Thyroid gland (tissue), 4 donors: Measurements from ENCODE around the gene TMPRSS4. TPM values are rescaled to one million over a fixed set of nuclear protein-coding genes. Genes with fewer than 3 reads are reported as not detected.

Experiments used
- DNase-seq, 2 donors: peaks; one replicate each; pipeline ENCODE4 v3.0.0-alpha.2; 2019
- H3K27ac ChIP-seq, 3 donors: fragments of 200-600 bp; sonication (generic); 1 replicate in 2 of 3; 2 replicates in 1 of 3; pipeline ENCODE4 v1.5.1; 2016 to 2019; ENCODE audit warnings: mild to moderate bottlenecking in 1 of 3, moderate library complexity in 1 of 3
- H3K27me3 ChIP-seq: fragments of 200-600 bp; sonication (generic); one replicate; pipeline ENCODE4 v1.5.1; 2019
- H3K36me3 ChIP-seq, 2 donors: fragments of 200-600 bp; sonication (generic); one replicate each; pipeline ENCODE4 v1.5.1; 2016 to 2019
- H3K4me1 ChIP-seq, 2 donors: fragments of 200-600 bp; sonication (generic); one replicate each; pipeline ENCODE4 v1.5.1; 2017 to 2019
- H3K4me3 ChIP-seq, 3 donors: fragments of 200-600 bp; sonication (generic); replicated peaks in 1 of 3; 1 replicate in 2 of 3; 2 replicates in 1 of 3; pipeline ENCODE4 v1.5.1; 2016; ENCODE audit warnings: mild to moderate bottlenecking in 1 of 3
- H3K9me3 ChIP-seq: fragments of 200-600 bp; sonication (generic); one replicate; pipeline ENCODE4 v1.5.1; 2017
- POLR2A ChIP-seq, 2 donors: fragments of 450-650 bp; IDR thresholded peaks; one replicate each; pipeline ENCODE4 v1.6.1; 2017; ENCODE audit warnings: antibody characterized with exemption in 2 of 2, mild to moderate bottlenecking in 2 of 2, moderate library complexity in 1 of 2
- WGBS, 2 donors: methylation state at CpG; one replicate each; pipeline ENCODE4 v1.1.5; 2017; 5-methylcytosine and 5-hydroxymethylcytosine counted together
- intact Hi-C: fragments of 100-400 bp; cut with DNase I; formaldehyde crosslinking; loops from one replicate; pipeline ENCODE4 v1.15.1; 2023
- total RNA-seq, 4 donors: library from RNA; depleted of rRNA; stranded (reverse); fragments of >200 nt; gene quantifications; one replicate each; pipeline ENCODE4 v1.2.3, GENCODE V29; 2016
- TF ChIP-seq, protein P1 (sequence below), 6 experiments: fragments of 200-600 bp in 3 of 6; fragments of 450-650 bp in 3 of 6; sonication (generic) in 3 of 6; IDR thresholded peaks; one replicate each; pipeline ENCODE4 v1.5.1; 2016 to 2019; ENCODE audit warnings: antibody characterized with exemption in 6 of 6, mild to moderate bottlenecking in 2 of 6, inconsistent platforms in 1 of 6, moderate library complexity in 1 of 6

The TMPRSS4 gene
- total RNA-seq, 4 donors from 2014 or later, result 0.83 to 1.5 (median 1.1) TPM; not detected in 1

GRCh38 chr11:118105657-118106305 lies 28.9 kb downstream of the TMPRSS4 start:
- Histone ChIP-seq H3K9me3 (no peaks in the 10 kb centered on the region), H3K27ac (no peak overlapping the region), H3K27me3 (no peaks in the 10 kb centered on the region), H3K4me3 (no peak overlapping the region), H3K4me1 (peaks cover 0 to 8% of the 10 kb centered on the region in 2 donors), H3K36me3 (no peaks in the 10 kb centered on the region)
- 53 to 73% methylated on average over 4 of the region's 4 CpGs for WGBS, 2 donors
- TF ChIP-seq, protein P1, sequence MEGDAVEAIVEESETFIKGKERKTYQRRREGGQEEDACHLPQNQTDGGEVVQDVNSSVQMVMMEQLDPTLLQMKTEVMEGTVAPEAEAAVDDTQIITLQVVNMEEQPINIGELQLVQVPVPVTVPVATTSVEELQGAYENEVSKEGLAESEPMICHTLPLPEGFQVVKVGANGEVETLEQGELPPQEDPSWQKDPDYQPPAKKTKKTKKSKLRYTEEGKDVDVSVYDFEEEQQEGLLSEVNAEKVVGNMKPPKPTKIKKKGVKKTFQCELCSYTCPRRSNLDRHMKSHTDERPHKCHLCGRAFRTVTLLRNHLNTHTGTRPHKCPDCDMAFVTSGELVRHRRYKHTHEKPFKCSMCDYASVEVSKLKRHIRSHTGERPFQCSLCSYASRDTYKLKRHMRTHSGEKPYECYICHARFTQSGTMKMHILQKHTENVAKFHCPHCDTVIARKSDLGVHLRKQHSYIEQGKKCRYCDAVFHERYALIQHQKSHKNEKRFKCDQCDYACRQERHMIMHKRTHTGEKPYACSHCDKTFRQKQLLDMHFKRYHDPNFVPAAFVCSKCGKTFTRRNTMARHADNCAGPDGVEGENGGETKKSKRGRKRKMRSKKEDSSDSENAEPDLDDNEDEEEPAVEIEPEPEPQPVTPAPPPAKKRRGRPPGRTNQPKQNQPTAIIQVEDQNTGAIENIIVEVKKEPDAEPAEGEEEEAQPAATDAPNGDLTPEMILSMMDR (IDR thresholded peaks at IDR 0.05), result no peak
- TF ChIP-seq POLR2A (IDR thresholded peaks at IDR 0.05), result no peak
- intact Hi-C loops, result no loop called here
- DNase-seq, result no peak

DNA sequence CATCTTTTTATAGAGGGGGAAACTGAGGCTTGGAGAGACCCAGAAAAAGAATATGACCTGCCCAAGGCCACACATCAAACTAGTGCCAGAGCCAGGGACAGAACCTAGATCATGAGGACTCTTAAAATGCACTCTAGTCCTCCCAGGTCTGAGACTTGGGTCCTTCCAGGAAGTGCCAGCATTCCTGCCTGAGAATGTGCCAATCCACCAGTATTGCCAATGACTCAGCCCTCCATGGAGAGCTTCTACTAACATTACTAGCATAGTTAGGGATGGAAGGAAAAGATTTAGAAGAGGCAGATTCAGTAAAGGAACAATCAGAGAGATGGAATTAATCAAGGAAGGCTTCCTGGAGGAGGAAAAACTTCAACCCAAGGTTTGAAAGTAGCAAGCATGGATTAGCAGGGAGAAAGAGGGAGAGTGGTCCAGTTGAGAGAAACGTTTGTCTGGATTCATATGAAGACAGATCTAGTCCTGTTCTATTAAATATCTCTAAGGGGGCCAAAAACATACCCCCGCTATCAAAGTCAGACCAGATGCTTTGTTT lies 30.0 kb downstream of the TMPRSS4 start:
- intact Hi-C loops, result no loop called here
- no peak overlapping the region for H3K27ac ChIP-seq
- peaks cover 0 to 8% of the 10 kb centered on the region in 2 donors for H3K4me1 ChIP-seq
- 84 to 86% methylated on average over 2 of the region's 2 CpGs for WGBS, 2 donors
- DNase-seq, result no peak
- no peak for TF ChIP-seq POLR2A (IDR thresholded peaks at IDR 0.05)
- TF ChIP-seq, protein P1 (IDR thresholded peaks at IDR 0.05), result no peak
- H3K27me3 ChIP-seq, result no peaks in the 10 kb centered on the region
- H3K4me3 ChIP-seq, result no peak overlapping the region
- H3K36me3 ChIP-seq, result no peaks in the 10 kb centered on the region
- no peaks in the 10 kb centered on the region for H3K9me3 ChIP-seq

DNA sequence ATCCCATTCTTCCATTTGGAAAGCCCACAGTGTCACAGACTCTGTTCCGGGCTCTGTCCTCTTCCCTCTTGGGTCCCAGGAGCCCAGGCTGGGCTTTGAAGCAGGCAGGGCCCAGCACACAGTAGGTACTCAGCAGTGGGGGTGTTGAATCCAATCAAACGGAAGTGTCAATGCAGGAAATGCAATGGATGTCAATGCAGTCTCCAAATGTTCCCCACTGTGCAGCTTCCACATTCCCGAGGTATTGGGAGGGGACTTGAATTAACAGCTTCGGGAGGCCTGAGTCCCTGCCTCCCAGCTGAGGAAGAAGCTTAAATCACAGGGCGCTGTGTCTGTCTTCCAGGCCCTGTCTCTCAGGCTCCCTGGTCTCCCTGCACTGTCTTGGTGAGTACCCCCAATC lies 31.6 kb downstream of the TMPRSS4 start:
- WGBS, 2 donors, result 78 to 86% methylated on average over 5 of the region's 5 CpGs
- Histone ChIP-seq H3K4me1 (no peaks in the 10 kb centered on the region), H3K36me3 (no peaks in the 10 kb centered on the region), H3K27me3 (no peaks in the 10 kb centered on the region), H3K4me3 (no peak overlapping the region), H3K27ac (no peak overlapping the region), H3K9me3 (no peaks in the 10 kb centered on the region)
- intact Hi-C loops, result no loop called here
- DNase-seq, result no peak
- TF ChIP-seq, protein P1 (IDR thresholded peaks at IDR 0.05), result no peak
- TF ChIP-seq POLR2A (IDR thresholded peaks at IDR 0.05), result no peak

DNA sequence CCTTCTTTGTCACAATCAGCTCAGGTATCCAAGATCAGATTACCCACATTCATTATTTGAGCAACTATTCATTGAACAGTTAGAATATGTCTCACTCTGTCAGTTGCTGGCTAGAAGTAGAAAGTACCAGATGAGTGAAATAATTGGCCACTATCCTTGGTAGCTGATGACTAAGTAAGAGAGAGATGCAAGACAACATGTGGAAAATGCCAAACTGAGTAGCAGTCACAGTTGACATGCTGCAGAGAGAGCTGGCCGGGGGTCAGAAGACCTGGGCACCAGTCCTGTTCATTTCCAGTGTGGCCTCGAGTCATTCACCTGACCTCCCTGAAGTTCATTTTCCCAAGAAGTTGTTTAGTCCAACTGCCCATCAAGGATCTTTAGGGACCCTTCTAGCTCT lies 32.4 kb downstream of the TMPRSS4 start:
- no peaks in the 10 kb centered on the region for H3K36me3 ChIP-seq
- TF ChIP-seq POLR2A (IDR thresholded peaks at IDR 0.05), result no peak
- TF ChIP-seq, protein P1 (IDR thresholded peaks at IDR 0.05), result no peak
- 78 to 88% methylated on average over 2 of the region's 2 CpGs for WGBS, 2 donors
- no peaks in the 10 kb centered on the region for H3K4me1 ChIP-seq
- no peak overlapping the region for H3K4me3 ChIP-seq
- no peak for DNase-seq
- H3K27ac ChIP-seq, result no peak overlapping the region
- no peaks in the 10 kb centered on the region for H3K27me3 ChIP-seq
- intact Hi-C loops, result no loop called here
- no peaks in the 10 kb centered on the region for H3K9me3 ChIP-seq

DNA sequence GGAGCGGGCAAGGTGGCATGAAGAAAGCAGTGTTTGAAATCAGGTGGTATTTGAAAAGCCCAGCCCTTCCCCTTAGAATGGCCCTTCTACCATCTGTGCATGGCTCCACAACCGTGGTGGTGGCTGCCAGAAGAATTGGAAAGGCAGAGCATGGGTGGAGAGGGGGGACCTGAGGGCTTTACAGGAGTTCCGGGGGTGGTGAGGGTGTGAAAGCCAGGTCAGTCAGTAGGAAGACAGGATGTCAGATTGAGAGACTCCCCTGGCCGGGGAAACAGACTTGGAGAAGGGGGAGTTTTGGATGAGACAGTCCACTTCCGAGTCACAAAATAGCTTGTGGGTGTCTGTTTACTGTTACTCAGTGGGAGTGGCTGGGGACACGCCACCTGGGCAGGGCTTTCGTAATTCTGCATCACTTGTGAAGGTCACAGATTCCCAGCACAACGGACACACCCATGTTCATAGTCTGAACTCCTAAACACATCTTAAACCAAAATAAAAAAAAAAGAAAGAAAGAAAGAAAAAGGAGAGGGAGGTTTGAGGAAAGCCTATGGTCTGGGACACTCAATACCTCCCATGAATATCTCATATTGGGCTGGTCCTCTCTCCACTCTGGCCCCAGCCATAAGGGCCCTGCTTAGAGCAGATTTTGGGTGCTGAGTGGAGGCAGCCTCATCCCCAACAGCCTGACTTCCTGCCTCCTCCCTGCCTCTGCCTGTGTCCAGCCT lies 34.3 kb downstream of the TMPRSS4 start:
- DNase-seq, result no peak
- H3K4me1 ChIP-seq, result no peaks in the 10 kb centered on the region
- WGBS, 2 donors, result 68 to 75% methylated on average over 8 of the region's 8 CpGs
- H3K27ac ChIP-seq, result no peak overlapping the region
- intact Hi-C loops, result no loop called here
- H3K9me3 ChIP-seq, result no peaks in the 10 kb centered on the region
- no peak overlapping the region for H3K4me3 ChIP-seq
- H3K36me3 ChIP-seq, result no peaks in the 10 kb centered on the region
- no peaks in the 10 kb centered on the region for H3K27me3 ChIP-seq
- no peak for TF ChIP-seq POLR2A (IDR thresholded peaks at IDR 0.05)
- TF ChIP-seq, protein P1 (IDR thresholded peaks at IDR 0.05), result no peak
